ENCODE results near the gene KIF12.
"Not testable (repeated sequence)": the region's sequence is repeated elsewhere in the genome, so short reads cannot be mapped to it uniquely, and the experiment has no call there.

The KIF12 gene

DNA sequence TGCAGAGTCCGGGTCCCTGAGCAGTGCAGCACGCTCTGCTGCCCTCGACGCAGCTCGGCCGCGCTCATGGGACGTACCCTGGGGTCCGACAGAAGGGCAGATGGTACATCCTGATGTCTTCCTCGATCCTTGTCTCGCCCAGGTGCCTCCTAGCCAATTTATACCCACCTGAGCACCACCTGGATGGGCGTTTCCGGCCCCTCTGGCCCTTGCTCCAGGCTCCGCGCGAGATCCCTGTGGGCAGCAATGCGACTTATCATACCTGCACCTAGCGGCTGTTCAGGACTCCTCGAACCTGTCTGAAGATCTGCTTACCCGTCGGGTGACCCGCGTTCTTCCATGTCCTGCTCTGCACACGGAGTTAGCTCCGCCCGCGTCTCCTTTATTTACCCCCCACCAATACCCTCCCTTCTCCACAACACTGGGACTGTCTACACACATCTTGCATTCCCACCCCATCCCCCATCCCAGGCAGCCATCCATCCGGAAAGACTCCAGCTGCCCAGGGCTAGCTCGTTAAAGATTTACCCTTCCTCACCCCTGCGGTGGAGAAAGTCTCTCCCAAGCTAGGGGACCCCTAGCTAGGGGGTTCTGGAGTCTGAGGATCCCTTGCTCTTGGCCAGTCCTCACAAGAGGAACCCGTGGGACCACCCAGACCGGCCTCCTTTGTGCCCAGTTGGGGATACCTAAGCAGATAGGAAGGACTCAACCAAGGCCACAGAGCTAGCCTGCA lies at the start of gene KIF12:
Gene KIF12, minus strand, starts transcription at position 357 of the 733 bp plus-strand sequence. Its CDS starts 16 bp downstream, at position 341.
- DNase-seq: no peak

DNA sequence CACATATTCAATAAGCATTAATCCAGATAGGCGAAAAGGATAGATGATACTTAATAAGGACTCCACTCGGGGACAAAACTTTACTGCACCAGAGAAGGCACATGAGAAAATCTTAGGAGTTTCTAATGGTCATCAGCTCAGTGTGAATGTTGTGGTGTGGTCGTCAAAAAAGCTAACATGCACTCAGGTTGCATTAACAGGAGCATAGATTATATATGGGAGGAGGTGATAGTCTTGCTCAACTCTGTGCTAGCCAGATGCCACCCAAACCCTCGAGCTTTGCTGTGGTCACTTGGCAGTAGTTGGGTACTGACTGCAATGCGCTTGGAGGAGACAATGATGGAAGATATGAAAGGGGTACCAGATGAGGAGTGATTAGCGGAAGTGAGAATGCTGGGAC lies 47.6 kb upstream of the KIF12 start:
- no peak for DNase-seq

DNA sequence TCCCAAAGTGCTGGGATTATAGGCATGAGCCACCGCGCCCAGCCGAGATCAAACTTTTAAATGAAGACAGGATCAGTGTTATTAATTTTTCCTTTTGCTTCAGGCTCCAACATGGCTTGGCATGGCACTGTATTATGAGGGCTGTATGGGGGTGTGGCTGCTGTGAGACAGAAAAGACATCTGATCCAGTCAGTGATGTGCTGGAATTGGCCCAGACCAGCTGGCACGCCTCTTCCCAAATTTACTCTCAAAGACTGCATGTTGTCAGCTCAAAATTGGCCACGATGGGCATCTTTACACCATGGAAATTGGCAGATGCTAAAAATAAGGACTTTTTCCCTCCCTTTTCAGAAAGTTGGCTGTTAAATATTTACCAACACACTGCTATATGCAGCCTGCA lies 44.1 kb upstream of the KIF12 start:
- no peak for DNase-seq

DNA sequence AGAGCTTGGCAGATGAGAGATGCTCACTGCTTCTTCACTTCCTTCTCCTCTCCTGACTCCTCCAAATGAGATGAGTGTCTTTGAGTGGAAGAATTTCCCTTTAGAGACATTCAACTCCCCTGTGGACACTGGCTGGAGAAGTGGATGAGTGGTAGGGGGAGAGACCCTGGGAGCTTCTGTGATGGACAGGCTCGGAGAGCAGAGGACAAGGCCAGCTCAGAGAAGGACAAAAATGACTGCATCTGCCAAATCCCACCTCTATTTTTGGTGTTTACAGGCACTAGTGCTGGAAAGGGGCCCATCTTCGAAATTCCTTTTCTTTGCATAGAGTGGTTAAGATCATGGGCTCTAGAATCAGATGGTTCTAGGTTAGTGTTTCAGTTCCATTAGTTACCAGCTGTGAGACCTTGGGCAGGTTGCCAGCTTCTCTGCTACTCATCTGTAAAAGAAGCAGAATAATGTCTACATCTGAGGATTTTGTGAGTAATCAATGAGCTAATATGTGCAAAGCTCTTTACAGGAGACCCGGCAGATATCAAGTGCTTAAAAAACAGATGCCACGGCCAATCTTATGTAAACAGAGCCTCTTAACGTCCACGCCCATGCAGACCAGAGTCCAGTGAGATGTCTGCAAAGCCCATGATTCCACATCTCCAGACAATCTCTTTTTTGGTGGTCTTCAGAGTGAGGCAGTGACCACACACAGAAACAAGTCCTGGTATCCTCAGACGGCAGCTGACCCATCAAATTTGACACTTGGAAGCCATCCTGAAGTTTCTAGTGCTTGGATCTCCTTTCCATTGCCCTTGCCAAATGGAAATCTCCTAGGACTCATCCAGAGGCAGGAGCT lies 42.7 kb upstream of the KIF12 start:
- DNase-seq: no peak

DNA sequence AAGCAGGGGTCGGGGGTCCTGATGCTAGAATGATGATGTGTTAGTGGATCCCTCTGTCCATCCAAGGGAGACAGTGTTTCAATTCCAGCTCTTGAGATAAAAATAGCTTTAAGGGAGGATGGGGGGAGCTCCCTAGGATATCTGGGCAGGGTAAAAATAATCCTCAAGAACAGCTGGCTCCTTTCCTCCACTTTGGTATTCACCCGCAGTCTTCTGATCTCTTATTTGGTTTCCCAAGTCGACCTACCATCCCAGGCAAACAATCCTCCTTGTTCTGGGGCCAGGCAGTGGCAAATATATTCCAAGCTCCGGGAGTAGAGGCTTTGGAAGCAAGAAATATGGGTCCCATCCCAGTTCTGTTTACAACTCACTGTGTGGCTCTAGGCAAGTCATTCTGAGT lies 41.8 kb upstream of the KIF12 start:
- DNase-seq: no peak

DNA sequence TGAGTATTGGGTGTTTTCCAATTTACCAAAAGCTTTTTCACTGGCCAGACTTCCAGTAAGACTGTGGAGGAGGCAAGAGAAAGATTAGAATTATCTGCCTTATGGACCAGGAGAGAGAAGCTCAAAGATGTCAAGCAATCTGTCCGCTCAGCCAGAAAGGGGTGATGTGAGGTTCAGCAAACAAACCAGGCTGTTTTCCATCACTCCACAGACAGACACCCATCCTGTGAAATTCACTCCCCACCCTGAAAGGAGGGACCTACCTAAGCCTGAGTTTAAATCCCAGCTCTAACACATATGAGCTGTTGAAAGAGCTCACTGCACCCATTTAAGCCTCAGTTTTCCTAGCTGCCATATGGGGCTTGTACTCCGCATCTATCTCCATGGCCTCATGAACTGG lies 41.3 kb upstream of the KIF12 start:
- DNase-seq: no peak

DNA sequence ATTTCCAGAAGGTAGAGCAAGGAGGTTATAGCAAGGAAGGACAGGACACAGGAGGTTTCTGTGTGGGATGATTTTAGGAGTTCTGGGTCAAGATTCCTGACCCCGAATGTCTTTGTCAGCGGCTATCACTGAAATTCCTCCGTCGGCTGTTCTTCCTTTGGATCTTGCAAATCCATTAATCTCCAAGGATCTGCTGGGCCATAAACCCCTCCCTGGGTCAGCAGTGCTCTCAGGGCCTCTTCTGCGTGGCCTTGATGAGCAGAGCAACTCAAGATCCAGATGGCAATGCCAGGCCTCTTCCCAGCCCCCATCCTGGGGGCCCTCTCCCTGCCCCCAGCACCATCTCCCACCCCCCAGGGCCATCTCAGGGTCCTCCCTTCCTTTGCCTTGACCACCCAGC lies 40.0 kb upstream of the KIF12 start:
- no peak for DNase-seq

DNA sequence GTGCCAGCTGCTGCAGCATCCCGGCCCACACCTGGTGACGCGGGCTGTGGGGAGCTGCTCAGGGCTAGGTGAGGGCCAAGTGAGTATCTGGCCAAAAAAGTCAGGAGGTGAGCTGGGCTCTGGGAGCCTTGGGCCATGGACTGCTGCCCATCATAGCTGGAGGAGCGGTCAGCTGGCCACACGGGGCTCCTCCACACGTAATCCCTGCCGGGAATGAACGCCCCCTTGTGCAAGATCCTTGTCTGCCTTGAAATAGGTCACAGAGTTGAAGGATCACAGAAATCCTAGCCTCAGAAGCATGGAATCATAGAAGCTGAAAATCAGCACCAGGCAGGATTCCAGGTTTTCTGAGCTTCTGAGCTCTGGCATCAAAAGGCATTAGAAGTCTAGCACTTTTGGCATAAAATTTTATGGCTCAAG lies 39.5 kb upstream of the KIF12 start:
- DNase-seq: no peak

DNA sequence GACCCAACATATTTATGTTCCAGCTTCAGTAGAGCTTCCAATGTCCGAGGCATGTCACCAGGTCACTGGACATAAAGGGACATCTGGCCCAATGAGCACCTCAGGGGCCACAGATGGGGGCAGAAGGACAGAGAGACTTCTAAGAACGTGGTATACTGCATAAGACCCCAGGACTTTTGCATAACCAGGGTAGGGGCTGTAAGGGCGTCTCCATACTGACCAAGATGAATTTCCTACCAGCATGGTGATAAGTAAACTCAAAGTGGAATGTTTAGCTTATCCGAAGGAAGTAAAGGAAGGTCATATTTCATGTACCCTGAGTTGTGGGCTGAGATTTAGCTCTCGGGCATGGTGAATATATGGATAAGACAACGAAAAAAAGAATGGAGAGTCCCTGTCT lies 38.7 kb upstream of the KIF12 start:
- DNase-seq: no peak

DNA sequence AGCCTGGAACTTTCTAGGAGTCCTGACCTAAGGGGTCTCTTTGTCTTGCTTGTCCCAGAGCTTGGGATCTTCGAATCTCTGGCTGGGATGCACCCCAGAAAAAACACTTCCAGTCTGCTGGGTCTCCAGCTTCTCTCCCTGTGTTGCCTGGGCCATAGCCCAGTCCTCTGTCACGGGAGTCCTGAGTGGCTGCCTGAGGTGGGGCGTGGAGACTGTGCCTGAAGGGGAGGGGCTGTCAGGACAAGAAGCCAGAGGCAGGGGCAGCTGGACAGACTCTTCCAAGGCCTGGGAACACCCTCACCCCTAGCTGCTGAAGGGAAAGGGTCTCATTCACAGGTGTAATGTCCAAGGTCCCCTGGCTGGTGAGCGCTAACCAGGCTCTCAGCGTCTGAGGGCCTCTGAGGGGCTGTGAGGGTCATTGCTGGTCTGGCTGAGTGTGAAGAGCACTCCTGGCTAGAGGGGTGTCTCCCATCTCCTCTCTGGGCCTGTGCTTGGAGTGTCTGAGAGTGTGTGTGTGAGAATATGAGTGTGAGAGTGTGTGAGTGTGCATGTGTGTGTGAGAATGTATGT lies 35.8 kb upstream of the KIF12 start:
- no peak for DNase-seq

DNA sequence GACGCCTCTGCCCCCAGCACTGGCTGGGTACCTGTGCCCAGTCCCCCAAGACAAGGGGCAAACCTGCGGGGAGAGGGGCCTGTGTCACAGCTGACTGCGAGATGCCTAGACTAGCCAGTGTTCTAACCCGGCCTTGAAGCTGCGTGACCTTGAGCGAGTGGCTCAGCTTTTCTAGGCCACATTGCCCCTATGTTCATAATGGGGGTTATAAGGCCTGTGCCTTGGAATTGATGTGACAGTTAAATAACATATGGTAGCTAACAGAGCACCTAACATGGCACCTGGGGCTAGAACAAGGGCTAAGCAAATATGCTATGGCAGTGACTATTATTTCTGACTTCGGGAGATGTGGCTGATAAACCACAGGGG lies 33.4 kb upstream of the KIF12 start:
- no peak for DNase-seq

DNA sequence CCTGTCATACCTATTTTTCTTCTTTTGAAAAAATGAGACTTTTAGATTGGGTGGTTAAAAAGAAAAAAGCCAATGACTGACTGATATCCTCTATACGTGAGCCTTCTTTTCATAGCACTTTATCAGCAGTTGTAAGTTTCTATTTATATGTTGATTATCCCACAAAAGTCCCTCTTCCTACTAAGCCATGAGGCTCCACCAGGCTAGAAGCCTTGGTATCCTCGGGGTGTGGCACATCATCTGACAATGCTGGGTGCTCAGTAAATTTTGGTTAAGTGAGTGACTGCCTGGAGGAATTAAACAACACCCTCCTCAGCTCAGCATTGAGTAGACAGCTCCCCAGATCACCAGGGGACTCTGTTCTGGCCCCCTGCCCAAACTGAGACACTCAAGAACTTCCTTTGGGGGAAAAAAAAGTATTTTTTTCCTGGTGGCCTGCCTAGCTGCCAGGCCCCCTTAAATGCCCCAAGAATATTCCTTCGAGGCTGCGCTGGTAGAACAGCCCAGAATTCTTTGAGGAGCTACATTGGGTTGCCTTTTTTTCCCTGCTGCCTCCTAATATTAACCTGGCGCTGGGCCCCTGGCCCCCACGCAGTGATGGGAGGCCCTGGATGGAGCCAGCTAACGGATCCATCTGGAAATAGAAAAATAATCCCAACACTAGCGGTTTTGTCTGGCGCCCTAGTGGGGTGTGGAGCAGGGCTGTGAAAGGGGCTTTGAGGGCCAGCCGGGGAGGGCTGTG lies 32.9 kb upstream of the KIF12 start:
- no peak for DNase-seq

DNA sequence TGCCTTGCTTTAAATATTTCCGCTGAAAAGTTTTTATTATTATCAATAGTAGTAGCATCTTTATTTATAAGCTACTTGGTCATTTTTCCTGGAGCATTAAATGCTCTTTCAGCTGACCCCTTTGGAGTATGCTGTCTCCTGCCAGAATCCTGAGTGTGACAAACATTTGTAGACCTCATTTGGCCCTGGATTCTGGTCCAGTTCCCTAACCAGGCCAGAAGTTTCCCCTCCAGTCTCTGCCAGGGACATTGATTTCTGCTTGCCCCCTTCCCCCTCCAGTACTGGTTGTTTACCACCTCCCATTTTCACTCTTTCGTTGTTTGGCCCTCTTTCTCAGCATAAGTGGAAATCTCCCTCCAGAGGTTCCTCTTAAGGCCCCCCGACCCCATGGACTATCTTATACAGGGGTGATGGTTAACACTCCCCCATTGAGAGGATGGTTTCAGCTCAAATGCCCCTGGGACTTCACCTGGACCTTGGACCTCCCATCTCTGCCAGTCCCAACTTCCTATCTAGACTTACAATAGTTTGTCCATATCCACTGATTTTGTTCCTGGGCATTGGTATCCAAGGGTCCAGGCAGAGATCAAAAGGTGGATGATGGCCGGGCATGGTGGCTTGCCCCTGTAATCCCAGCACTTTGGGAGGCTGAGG lies 31.7 kb upstream of the KIF12 start:
- no peak for DNase-seq

DNA sequence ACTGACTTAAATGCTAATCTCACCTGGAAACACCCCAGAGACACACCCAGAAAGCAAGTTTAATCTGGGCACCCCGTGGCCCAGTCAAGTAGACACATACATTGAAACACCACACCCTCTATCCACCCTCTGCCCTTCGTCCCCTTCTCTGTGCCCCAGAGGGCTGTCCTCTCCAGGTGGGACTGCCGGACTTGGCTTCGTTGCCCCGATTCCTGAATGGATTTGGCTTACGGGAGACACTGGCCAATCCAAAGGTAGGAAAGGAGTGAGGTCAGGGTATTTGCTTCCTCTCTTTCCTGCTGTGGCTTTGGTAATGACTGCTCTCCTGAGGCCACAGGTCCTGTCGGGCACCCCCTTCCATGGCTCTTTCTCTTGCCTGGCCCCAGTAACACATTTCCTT lies 31.0 kb upstream of the KIF12 start:
- no peak for DNase-seq

DNA sequence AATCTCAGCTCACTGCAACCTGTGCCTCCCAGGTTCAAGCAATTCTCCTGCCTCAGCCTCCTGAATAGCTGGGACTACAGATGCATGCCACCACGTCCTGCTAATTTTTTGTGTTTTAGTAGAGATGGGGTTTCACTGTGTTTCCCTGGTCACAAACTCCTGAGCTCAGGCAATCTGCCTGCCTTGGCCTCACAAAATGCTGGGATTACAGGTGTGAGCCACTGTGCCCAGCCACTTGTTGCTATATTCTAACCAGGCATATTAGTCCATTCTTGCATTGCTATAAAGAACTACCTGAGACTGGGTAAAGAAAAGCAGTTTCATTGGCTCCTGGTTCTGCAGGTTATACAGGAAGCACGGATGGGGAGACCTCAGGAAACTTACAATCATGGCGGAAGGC lies 29.7 kb upstream of the KIF12 start:
- not testable (repeated sequence) for DNase-seq

DNA sequence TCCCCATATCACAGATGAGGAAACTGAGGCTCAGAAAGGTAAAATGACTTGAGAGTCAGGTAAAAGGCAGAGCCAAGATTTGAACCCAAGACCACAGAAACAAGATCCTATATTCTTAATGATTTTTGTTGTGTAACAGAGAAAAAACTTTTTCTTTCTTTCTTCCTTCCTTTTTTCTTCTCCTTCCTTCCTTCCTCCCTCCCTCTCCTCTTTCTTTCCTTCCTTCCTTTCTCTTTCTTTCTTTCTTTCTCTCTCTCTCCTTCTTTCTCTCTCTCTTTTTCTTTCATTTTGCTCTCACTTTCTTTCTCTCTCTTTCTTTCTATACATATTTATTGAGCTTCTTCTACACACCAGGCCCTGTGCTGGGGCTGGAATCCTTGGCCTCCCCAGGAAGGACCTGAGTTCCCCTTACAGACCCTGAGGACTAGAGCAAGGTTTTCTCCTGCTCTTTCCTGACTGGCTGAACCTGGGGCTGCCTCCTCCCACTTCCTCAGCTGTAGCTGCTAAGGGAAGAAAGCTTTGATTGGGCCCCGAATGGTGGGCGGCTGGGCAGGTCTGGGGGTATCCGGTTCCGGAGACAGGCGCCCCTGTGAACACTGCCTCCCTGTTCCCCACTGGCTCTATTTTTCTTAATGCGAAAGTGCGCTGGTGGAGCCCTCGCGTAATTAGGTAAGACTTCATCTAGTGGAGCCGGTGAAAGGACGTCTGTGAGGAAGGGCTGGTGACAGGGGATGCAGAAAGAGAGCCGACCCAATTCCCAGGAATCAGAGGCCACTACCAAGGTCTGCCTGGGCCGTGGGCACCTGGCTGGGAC lies 27.4 kb upstream of the KIF12 start:
- no peak for DNase-seq

DNA sequence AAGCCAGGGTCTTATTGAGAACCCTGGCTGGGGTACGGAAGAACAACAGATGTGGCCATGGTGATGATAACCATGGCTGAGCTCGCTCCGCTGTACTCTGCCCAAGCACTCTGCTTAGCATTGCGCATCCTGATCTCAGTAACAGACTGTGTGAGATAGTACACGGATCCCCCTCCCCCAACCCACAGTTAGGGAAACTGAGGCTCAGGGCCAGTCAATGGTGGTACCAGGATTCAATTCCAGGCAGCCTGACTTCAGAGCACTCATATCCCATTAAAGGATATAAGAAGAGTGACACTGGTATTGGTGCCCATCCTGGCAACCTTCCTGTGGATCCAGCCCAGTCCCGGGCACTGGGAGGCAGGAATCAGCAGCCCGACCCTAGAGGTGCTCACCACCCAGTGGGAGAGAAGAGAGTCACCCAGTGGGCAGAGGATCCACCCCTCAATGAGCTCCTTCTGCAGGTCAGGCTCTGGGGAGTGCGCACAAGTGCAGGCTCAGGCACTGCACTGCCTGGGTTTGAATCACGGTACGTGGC lies 26.5 kb upstream of the KIF12 start:
- no peak for DNase-seq

DNA sequence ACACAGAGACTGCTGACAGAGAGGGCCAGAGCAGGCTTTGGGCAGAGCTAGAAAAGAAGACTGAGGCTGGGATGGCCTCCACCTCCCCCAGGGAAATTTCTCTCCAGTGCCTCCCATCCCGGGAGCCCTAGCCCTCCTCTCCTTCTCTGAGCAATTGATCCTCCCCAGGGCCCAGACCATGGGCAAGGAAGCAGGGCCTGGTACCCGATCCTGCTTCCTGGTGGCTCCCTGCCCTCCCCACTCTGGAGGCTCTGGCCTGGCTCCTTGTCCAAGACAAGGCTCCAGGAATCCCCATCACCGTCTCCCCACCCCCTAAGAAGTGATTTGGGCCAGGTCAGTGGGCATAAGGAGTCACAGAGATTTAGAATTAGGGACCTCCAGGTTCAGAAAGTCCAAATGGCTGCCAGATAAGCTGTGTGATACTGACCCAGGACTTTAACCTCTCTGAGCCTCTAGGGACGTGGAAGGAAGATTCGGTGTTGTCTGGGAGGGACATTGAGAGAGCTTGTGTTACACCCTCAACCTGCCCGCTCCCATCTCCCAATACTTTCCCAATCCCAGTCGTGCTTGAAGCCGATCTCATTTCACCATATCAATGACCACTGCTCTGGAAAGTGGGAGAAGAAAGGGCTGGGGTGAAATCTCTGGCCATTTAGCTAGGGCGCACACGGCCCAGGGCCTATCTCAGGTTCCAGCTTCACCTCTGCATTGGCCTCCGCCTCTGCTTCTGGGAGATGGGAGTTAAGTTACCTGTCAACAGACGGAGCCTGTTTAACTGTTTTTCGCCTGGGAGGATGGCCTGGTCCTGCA lies 25.8 kb upstream of the KIF12 start:
- no peak for DNase-seq

DNA sequence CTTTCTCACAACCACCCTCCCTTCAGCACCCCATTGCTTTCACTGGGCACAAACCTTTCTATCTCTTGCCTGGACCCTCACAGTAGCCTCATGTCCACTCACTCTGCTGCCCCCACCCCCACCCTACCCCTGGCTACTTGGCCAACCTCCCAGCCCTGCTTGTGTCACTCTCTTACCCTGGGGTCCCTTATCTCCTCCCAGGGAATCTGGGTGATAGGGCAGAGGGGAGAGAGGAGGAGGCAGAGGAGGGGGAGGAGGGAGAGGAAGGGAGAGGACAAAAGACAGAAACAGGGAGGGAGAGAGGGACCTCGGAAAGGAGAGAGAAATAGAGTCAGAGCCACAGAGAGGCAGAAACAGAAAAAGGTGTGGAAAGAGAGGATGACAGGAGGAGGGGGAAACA lies 25.0 kb upstream of the KIF12 start:
- no peak for DNase-seq
